ENCODE results near the gene XXYLT1. TPM values are rescaled to one million over a fixed set of nuclear protein-coding genes. Genes with fewer than 3 reads are reported as not detected.

XXYLT1 gene
- total RNA-seq, 1 donor = 32.8 TPM

- TF ChIP-seq CTCF (IDR thresholded peaks at IDR 0.05; ENCODE audit: insufficient read depth, low read depth, low read length) = no peak
- no peak overlapping the region for H3K4me3 ChIP-seq (ENCODE audit: low read depth, low read length)
- no peak for DNase-seq (ENCODE audit: low read depth)
These were observed 131.7 kb downstream of the XXYLT1 start for GRCh38 chr3:195139091-195139875.

- DNase-seq (ENCODE audit: low read depth) = no peak
- TF ChIP-seq CTCF (IDR thresholded peaks at IDR 0.05; ENCODE audit: insufficient read depth, low read depth, low read length) = no peak
- no peak overlapping the region for H3K4me3 ChIP-seq (ENCODE audit: low read depth, low read length)
These were observed 133.0 kb downstream of the XXYLT1 start for GRCh38 chr3:195137638-195138588.

GRCh38 chr3:195135917-195136316 is 135.0 kb downstream of the XXYLT1 start:
- no peak for TF ChIP-seq CTCF (IDR thresholded peaks at IDR 0.05; ENCODE audit: insufficient read depth, low read depth, low read length)
- no peak for DNase-seq (ENCODE audit: low read depth)

GRCh38 chr3:195134431-195134830 is 136.5 kb downstream of the XXYLT1 start:
- DNase-seq (ENCODE audit: low read depth) = no peak
- no peak for TF ChIP-seq CTCF (IDR thresholded peaks at IDR 0.05; ENCODE audit: insufficient read depth, low read depth, low read length)
- H3K4me3 ChIP-seq (ENCODE audit: low read depth, low read length) = no peak overlapping the region

More at GRCh38 chr3:195135917-195136316, 135.0 kb downstream of the XXYLT1 start:
- no peak overlapping the region for H3K4me3 ChIP-seq (ENCODE audit: low read depth, low read length)

GRCh38 chr3:195133462-195133861 is 137.5 kb downstream of the XXYLT1 start:
- no peak for TF ChIP-seq CTCF (IDR thresholded peaks at IDR 0.05; ENCODE audit: insufficient read depth, low read depth, low read length)
- H3K4me3 ChIP-seq (ENCODE audit: low read depth, low read length) = no peak overlapping the region
- DNase-seq (ENCODE audit: low read depth) = peak; percentile 44

GRCh38 chr3:195133013-195133412 is 137.9 kb downstream of the XXYLT1 start:
- DNase-seq (ENCODE audit: low read depth) = no peak
- TF ChIP-seq CTCF (IDR thresholded peaks at IDR 0.05; ENCODE audit: insufficient read depth, low read depth, low read length) = no peak
- H3K4me3 ChIP-seq (ENCODE audit: low read depth, low read length) = no peak overlapping the region

Data from fibroblast of villous mesenchyme (primary cell).